NOMO-1 treated with DMSO at 0.1 percent for 48 hours (cell line): Measurements from ENCODE around the gene KCNAB1.
A peak's percentile ranks its signal among the peaks of the same experiment; 100 is the strongest.
"Not testable (repeated sequence)": the region's sequence is repeated elsewhere in the genome, so short reads cannot be mapped to it uniquely, and the experiment has no call there.

Experiments
- DNase-seq: peaks from one replicate; lab custom pipeline; 2025; ENCODE audit not compliant: unreplicated experiment; lab: John Stamatoyannopoulos, UW

KCNAB1 gene

GRCh38 chr3:156559321-156559720, 438.9 kb downstream of the KCNAB1 start:
- DNase-seq, result no peak

GRCh38 chr3:156561533-156561932, 441.2 kb downstream of the KCNAB1 start:
- no peak for DNase-seq

- DNase-seq, result not testable (repeated sequence)
Observed at GRCh38 chr3:156562486-156562885, 442.1 kb downstream of the KCNAB1 start.

- no peak for DNase-seq
Observed at GRCh38 chr3:156563900-156564682, 443.7 kb downstream of the KCNAB1 start.

GRCh38 chr3:156569016-156569415, 448.6 kb downstream of the KCNAB1 start:
- DNase-seq, result not testable (repeated sequence)

- peak; percentile 37 for DNase-seq
Observed at GRCh38 chr3:156569881-156570280, 449.5 kb downstream of the KCNAB1 start.

GRCh38 chr3:156575641-156576040, 455.3 kb downstream of the KCNAB1 start:
- DNase-seq, result no peak

GRCh38 chr3:156576051-156576450, 455.7 kb downstream of the KCNAB1 start:
- peak; percentile 16 for DNase-seq

GRCh38 chr3:156576651-156577348, 456.4 kb downstream of the KCNAB1 start:
- DNase-seq, result peak; percentile 90

- no peak for DNase-seq
Observed at GRCh38 chr3:156577736-156578135, 457.4 kb downstream of the KCNAB1 start.

- peak; percentile 91 for DNase-seq
Observed at GRCh38 chr3:156579427-156579851, 459.1 kb downstream of the KCNAB1 start.

- DNase-seq, result peak; percentile 31
Observed at GRCh38 chr3:156581033-156581432, 460.7 kb downstream of the KCNAB1 start.

- no peak for DNase-seq
Observed at GRCh38 chr3:156581954-156582353, 461.6 kb downstream of the KCNAB1 start.

GRCh38 chr3:156582532-156583183, 462.3 kb downstream of the KCNAB1 start:
- no peak for DNase-seq

GRCh38 chr3:156583469-156583868, 463.1 kb downstream of the KCNAB1 start:
- peak; percentile 15 for DNase-seq

GRCh38 chr3:156586905-156587759, 466.8 kb downstream of the KCNAB1 start:
- DNase-seq, result peak; percentile 95

- no peak for DNase-seq
Observed at GRCh38 chr3:156587760-156588069, 467.3 kb downstream of the KCNAB1 start.
